Measurements from ENCODE around the gene TPST2.

The TPST2 gene

GRCh38 chr22:26612652-26613051, 22.7 kb upstream of the TPST2 start:
- no peak for FAIRE-seq
- TF ChIP-seq PAX5 (IDR thresholded peaks at IDR 0.05; ENCODE audit: insufficient read depth, low read length, severe bottlenecking) (no peak), TAF1 (IDR thresholded peaks at IDR 0.05; ENCODE audit: low read depth, low read length) (no peak), POLR2AphosphoS5 (IDR thresholded peaks at IDR 0.05; ENCODE audit: low read depth, low read length) (no peak), POU2F2 (IDR thresholded peaks at IDR 0.05; ENCODE audit: low read depth, low read length) (no peak), POLR2A (IDR thresholded peaks at IDR 0.05; ENCODE audit: low read depth, low read length) (no peak), SPI1 (IDR thresholded peaks at IDR 0.05; ENCODE audit: low read depth, low read length) (no peak)
- DNase-seq (ENCODE audit: insufficient read length, low spot score), result no peak

GRCh38 chr22:26610996-26611395, 21.1 kb upstream of the TPST2 start:
- no peak for TF ChIP-seq SPI1 (IDR thresholded peaks at IDR 0.05; ENCODE audit: low read depth, low read length)
- TF ChIP-seq PAX5 (IDR thresholded peaks at IDR 0.05; ENCODE audit: insufficient read depth, low read length, severe bottlenecking), result no peak
- no peak for TF ChIP-seq POLR2AphosphoS5 (IDR thresholded peaks at IDR 0.05; ENCODE audit: low read depth, low read length)
- TF ChIP-seq POLR2A (IDR thresholded peaks at IDR 0.05; ENCODE audit: low read depth, low read length), result no peak
- no peak for TF ChIP-seq TAF1 (IDR thresholded peaks at IDR 0.05; ENCODE audit: low read depth, low read length)
- FAIRE-seq (peak; percentile 28), DNase-seq (ENCODE audit: insufficient read length, low spot score) (no peak)

DNA sequence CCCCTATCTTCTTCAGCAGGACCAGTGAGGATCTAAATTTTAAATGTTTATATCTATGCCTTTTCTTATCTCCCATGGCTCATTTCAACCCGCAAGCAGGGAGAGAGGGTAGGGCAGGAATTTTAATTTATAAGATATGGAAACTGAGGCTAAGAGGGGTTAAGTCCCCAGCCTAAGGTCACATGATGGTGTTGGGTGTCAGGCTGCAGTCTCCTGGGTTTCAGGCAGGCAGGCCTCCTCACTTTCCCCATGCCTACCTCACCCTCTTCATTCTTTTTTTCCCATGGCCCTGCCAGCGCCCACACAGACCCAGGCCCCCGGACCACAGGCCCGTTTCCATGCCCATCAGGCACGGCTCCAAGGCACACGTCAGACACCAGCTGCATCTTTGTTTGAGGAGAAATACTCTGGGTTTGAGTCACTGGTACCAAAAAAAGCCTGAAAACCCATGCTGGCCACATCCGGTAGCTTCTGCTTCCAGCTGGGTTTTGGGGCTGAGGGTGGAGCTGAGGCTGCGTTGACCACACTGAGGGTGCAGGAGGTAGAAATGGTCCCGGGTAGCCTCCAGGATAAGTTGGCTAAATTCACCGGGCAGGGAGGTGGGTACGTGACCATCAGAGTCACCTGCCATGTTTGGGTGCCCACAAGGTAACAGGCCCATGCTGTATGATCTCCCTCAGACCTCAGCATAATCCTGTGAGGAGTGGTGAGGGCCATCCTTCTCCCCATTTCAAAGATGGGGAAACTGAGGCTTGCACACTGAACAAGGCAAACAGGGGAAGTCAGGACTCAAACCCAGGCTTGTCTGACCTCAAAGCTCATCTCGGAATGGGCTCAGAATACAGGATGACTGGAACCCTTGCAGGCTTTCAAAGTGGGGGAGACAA, 20.4 kb upstream of the TPST2 start:
- DNase-seq (ENCODE audit: insufficient read length, low spot score), result peak; percentile 65
- FAIRE-seq, result peak; percentile 93
- TF ChIP-seq POLR2AphosphoS5 (IDR thresholded peaks at IDR 0.05; ENCODE audit: low read depth, low read length), result peak; percentile 59; the same call in 1 of the 2 replicates
- no peak for TF ChIP-seq SPI1 (IDR thresholded peaks at IDR 0.05; ENCODE audit: low read depth, low read length)
- TF ChIP-seq PAX5 (IDR thresholded peaks at IDR 0.05; ENCODE audit: insufficient read depth, low read length, severe bottlenecking), result peak; percentile 3
- TF ChIP-seq POU2F2 (IDR thresholded peaks at IDR 0.05; ENCODE audit: low read depth, low read length), result peak; percentile 67; the same call in 1 of the 2 replicates

- no peak for DNase-seq (ENCODE audit: insufficient read length, low spot score)
- no peak for TF ChIP-seq PAX5 (IDR thresholded peaks at IDR 0.05; ENCODE audit: insufficient read depth, low read length, severe bottlenecking)
- no peak for TF ChIP-seq POU2F2 (IDR thresholded peaks at IDR 0.05; ENCODE audit: low read depth, low read length)
- no peak for TF ChIP-seq POLR2A (IDR thresholded peaks at IDR 0.05; ENCODE audit: low read depth, low read length)
- no peak for TF ChIP-seq TAF1 (IDR thresholded peaks at IDR 0.05; ENCODE audit: low read depth, low read length)
- TF ChIP-seq SPI1 (IDR thresholded peaks at IDR 0.05; ENCODE audit: low read depth, low read length), result no peak
- no peak for TF ChIP-seq POLR2AphosphoS5 (IDR thresholded peaks at IDR 0.05; ENCODE audit: low read depth, low read length)
- peak; percentile 69 for FAIRE-seq
Observed at GRCh38 chr22:26609287-26609686, 19.4 kb upstream of the TPST2 start.

DNA sequence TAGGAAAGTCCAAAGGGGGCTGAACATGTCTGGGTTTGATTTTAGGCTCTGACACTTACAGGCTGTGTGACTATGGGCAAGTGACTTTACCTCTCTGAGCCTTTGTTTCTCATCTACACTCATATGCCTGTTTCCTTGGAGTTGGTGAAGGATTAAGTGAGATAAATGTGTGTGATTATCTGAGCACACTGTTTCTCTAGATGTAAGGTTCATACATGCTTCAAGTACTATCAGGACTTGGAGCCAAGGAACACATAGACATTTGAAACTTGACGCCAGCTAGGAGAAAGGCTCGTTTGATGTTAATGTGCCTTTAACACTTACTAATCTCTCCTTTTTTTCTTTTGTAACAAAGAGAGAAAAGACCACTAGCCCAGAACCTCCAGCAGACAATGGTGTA, 18.2 kb upstream of the TPST2 start:
- TF ChIP-seq PAX5 (IDR thresholded peaks at IDR 0.05; ENCODE audit: insufficient read depth, low read length, severe bottlenecking) (no peak), TAF1 (IDR thresholded peaks at IDR 0.05; ENCODE audit: low read depth, low read length) (no peak), POLR2AphosphoS5 (IDR thresholded peaks at IDR 0.05; ENCODE audit: low read depth, low read length) (no peak), SPI1 (IDR thresholded peaks at IDR 0.05; ENCODE audit: low read depth, low read length) (no peak), POLR2A (IDR thresholded peaks at IDR 0.05; ENCODE audit: low read depth, low read length) (no peak), POU2F2 (IDR thresholded peaks at IDR 0.05; ENCODE audit: low read depth, low read length) (no peak)
- DNase-seq (ENCODE audit: insufficient read length, low spot score) (no peak), FAIRE-seq (peak; percentile 16)

- no peak for DNase-seq (ENCODE audit: insufficient read length, low spot score)
Observed at GRCh38 chr22:26606611-26607010, 16.7 kb upstream of the TPST2 start.

DNA sequence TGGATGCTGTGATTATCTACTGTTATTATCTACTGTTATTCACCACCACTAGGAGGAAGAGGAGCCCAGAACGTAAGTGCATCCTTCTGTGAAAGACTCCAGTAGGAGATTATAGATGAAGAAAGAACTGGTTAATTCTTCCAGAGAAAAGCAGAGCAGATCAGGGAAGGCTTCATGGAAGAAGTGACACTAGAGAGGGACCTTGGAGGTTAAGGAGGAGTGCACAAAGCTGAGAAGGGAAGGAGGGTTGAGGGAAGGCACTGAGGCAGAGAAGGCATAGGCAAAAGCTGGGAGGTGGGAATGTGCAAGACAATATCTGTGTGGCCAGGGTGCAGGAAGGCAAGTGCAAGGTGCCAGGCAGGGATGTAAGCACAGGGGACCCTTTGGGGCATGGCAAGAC, 14.4 kb upstream of the TPST2 start:
- DNase-seq (ENCODE audit: insufficient read length, low spot score) (no peak), FAIRE-seq (no peak)
- TF ChIP-seq PAX5 (IDR thresholded peaks at IDR 0.05; ENCODE audit: insufficient read depth, low read length, severe bottlenecking) (no peak), TAF1 (IDR thresholded peaks at IDR 0.05; ENCODE audit: low read depth, low read length) (no peak), POLR2AphosphoS5 (IDR thresholded peaks at IDR 0.05; ENCODE audit: low read depth, low read length) (no peak), POLR2A (IDR thresholded peaks at IDR 0.05; ENCODE audit: low read depth, low read length) (no peak), SPI1 (IDR thresholded peaks at IDR 0.05; ENCODE audit: low read depth, low read length) (no peak), POU2F2 (IDR thresholded peaks at IDR 0.05; ENCODE audit: low read depth, low read length) (no peak)

More at GRCh38 chr22:26606611-26607010, 16.7 kb upstream of the TPST2 start:
- FAIRE-seq, result peak; percentile 58
- TF ChIP-seq SPI1 (IDR thresholded peaks at IDR 0.05; ENCODE audit: low read depth, low read length), result no peak
- TF ChIP-seq POU2F2 (IDR thresholded peaks at IDR 0.05; ENCODE audit: low read depth, low read length), result no peak
- TF ChIP-seq POLR2AphosphoS5 (IDR thresholded peaks at IDR 0.05; ENCODE audit: low read depth, low read length), result no peak
- TF ChIP-seq POLR2A (IDR thresholded peaks at IDR 0.05; ENCODE audit: low read depth, low read length), result no peak
- TF ChIP-seq TAF1 (IDR thresholded peaks at IDR 0.05; ENCODE audit: low read depth, low read length), result no peak
- no peak for TF ChIP-seq PAX5 (IDR thresholded peaks at IDR 0.05; ENCODE audit: insufficient read depth, low read length, severe bottlenecking)

- TF ChIP-seq POU2F2 (IDR thresholded peaks at IDR 0.05; ENCODE audit: low read depth, low read length) (no peak), POLR2AphosphoS5 (IDR thresholded peaks at IDR 0.05; ENCODE audit: low read depth, low read length) (no peak), POLR2A (IDR thresholded peaks at IDR 0.05; ENCODE audit: low read depth, low read length) (no peak), PAX5 (IDR thresholded peaks at IDR 0.05; ENCODE audit: insufficient read depth, low read length, severe bottlenecking) (no peak), SPI1 (IDR thresholded peaks at IDR 0.05; ENCODE audit: low read depth, low read length) (no peak), TAF1 (IDR thresholded peaks at IDR 0.05; ENCODE audit: low read depth, low read length) (no peak)
- DNase-seq (ENCODE audit: insufficient read length, low spot score), result no peak
- no peak for FAIRE-seq
Observed at GRCh38 chr22:26602127-26602526, 12.2 kb upstream of the TPST2 start.

DNA sequence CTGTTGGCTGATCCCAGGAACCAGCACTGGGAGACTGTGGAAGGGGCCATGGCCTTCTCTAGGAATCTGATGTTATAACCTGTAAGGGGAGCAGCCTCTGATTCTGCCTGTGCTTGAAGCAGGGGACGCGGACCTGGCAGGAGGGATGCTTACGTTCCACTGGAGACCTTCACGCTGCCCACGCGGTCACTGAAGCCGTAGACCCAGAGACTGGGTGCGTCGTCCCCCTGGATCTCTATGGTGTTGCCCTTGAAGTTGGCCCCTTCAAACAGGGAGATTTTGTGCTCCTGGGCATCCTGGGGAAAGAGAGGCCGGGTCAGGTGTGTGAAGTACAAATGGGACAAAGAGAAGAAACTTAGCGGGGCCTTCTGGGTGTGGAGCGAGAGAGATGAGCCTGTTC, 11.8 kb upstream of the TPST2 start:
- FAIRE-seq (no peak), DNase-seq (ENCODE audit: insufficient read length, low spot score) (no peak)
- TF ChIP-seq SPI1 (IDR thresholded peaks at IDR 0.05; ENCODE audit: low read depth, low read length), result no peak
- no peak for TF ChIP-seq POU2F2 (IDR thresholded peaks at IDR 0.05; ENCODE audit: low read depth, low read length)
- no peak for TF ChIP-seq TAF1 (IDR thresholded peaks at IDR 0.05; ENCODE audit: low read depth, low read length)
- no peak for TF ChIP-seq POLR2A (IDR thresholded peaks at IDR 0.05; ENCODE audit: low read depth, low read length)
- TF ChIP-seq PAX5 (IDR thresholded peaks at IDR 0.05; ENCODE audit: insufficient read depth, low read length, severe bottlenecking), result no peak
- TF ChIP-seq POLR2AphosphoS5 (IDR thresholded peaks at IDR 0.05; ENCODE audit: low read depth, low read length), result no peak
